ENCODE measurements around the gene TLNRD1.

DNA sequence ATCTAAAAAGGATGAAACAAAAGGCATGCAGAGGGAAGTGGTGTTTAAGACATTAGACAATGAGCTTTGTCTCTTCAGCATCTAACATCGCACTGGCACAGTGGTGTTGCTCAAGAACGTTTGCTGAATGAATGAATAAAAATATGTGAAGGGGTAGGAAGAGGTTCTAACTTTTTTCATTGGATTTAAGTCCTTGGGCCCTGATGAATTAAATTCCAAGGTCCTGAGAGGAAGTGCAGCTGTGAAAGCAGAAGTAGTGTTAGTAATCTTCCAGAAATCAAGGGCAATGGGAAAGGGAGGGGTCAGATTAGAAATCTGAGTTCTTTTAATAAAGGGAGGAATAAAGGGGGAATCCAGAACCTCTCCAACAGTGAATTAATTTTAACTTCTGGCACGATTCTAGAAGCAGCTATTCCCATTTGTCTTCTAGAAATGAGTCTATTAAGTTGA, 29.6 kb downstream of the TLNRD1 start:
- TF ChIP-seq CTCF (optimal IDR thresholded peaks at IDR 0.05 in 1 of 3, IDR thresholded peaks at IDR 0.05 in 1 of 3, conservative IDR thresholded peaks at IDR 0.05 in 1 of 3; ENCODE audit: extremely low read depth in 1 of 3, insufficient read depth in 2 of 3, low read length in 3 of 3) (no peak), EZH2 (IDR thresholded peaks at IDR 0.05; ENCODE audit: low read length) (no peak)

Measured in keratinocyte (primary cell).